Gastroesophageal sphincter (tissue), 3 donors: ENCODE data around the gene SLC2A6.

Source experiments
- CTCF ChIP-seq, 4 experiments: fragments of 200-600 bp in 2 of 4; fragments of 450-650 bp in 2 of 4; sonication (generic) in 1 of 4; IDR thresholded peaks; one replicate each; pipeline ENCODE4 v1.5.1; 2017 to 2019; ENCODE audit warnings: antibody characterized with exemption in 4 of 4, mild to moderate bottlenecking in 2 of 4, moderate library complexity in 2 of 4
- EP300 ChIP-seq: sonication (generic); formaldehyde crosslinking; IDR thresholded peaks from one replicate; pipeline ENCODE4 v1.6.1; 2017; ENCODE audit warnings: antibody characterized with exemption, mild to moderate bottlenecking
- POLR2A ChIP-seq, 2 donors: fragments of 450-650 bp; IDR thresholded peaks; one replicate each; pipeline ENCODE4 v1.6.1; 2017; ENCODE audit warnings: antibody characterized with exemption in 2 of 2, mild to moderate bottlenecking in 2 of 2, moderate library complexity in 1 of 2
- POLR2AphosphoS5 ChIP-seq: sonication (generic); formaldehyde crosslinking; IDR thresholded peaks from one replicate; pipeline ENCODE4 v1.6.1; 2017; ENCODE audit warnings: antibody characterized with exemption

GRCh38 chr9:133513214-133514100 lies 34.6 kb upstream of the SLC2A6 start:
- TF ChIP-seq POLR2A (IDR thresholded peaks at IDR 0.05) = no peak
- TF ChIP-seq CTCF (IDR thresholded peaks at IDR 0.05) = no peak
- TF ChIP-seq EP300 = no peak
- no peak for TF ChIP-seq POLR2AphosphoS5
